SW 1271 (cell line): ENCODE results near the gene FDX2.
A peak's percentile ranks its signal among the peaks of the same experiment; 100 is the strongest.
"Not testable (repeated sequence)": the region's sequence is repeated elsewhere in the genome, so short reads cannot be mapped to it uniquely, and the experiment has no call there.

Source experiments
- DNase-seq, 2 experiments: peaks; one replicate each; lab custom pipeline; 2025; lab: John Stamatoyannopoulos, UW

Gene FDX2

GRCh38 chr19:10315335-10316214 is at the start of gene FDX2:
Gene FDX2, minus strand, starts transcription at chr19:10316015. Its CDS starts 19 bp downstream, at chr19:10315996.
- DNase-seq, result peak; percentile 42 to 75

GRCh38 chr19:10365518-10365917 is 49.7 kb upstream of the FDX2 start:
- no peak for DNase-seq

DNA sequence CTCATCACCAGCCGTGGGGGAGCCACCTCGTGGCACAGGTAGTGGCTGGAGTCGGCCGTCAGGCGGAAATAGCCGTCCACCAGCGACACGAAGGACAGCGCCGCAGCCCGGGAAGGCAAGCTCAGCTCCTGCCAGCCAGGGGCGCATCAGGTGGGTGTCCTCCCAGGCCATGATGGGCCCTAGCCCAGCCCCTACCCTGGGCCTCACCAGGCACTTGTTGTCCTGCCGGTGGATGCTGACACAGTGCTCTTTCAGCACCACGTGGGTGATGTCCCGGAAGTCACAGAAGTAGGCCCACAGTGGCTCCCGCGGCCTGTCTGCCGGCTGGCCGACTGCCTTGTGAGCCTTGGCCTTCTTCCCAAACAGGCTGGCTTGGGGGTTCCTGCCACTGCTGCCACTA is 48.8 kb upstream of the FDX2 start:
- DNase-seq, result no peak

- no peak for DNase-seq
Observed at GRCh38 chr19:10363789-10364281, 48.0 kb upstream of the FDX2 start.

GRCh38 chr19:10362259-10362658 is 46.4 kb upstream of the FDX2 start:
- no peak for DNase-seq

GRCh38 chr19:10361569-10362011 is 45.8 kb upstream of the FDX2 start:
- DNase-seq, result no peak

- no peak for DNase-seq
Observed at GRCh38 chr19:10356431-10356830, 40.6 kb upstream of the FDX2 start.

DNA sequence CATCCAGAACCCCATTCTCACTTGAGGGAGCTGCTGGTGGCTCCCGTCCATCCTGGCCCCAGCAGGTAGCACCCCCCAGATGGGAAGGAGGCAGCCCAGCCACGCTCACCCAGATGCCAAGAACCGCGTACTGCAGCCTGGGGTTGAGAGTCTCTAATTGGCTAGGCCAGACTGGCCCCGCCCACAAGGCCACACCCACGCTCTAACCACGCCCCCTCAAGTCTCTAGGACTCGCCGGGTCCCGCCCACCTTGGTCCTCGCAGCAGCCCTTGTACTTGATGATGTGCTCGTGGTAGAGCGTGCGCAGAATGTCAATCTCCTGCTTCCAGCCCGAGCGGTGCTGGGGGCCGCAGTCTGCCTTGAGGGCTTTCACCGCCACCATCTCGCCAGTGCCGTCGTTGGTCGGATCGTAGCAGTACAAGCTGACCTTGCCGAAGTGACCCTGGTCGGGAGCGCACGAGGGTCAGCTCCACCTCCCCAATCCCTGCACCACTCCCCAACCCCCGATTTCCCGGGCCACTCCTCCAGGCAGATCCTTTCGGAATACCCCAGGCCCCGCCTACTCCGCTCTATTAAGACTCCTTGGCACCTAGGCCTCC is 38.1 kb upstream of the FDX2 start:
- DNase-seq, result no peak

GRCh38 chr19:10352764-10353671 is 37.2 kb upstream of the FDX2 start:
- no peak for DNase-seq

DNA sequence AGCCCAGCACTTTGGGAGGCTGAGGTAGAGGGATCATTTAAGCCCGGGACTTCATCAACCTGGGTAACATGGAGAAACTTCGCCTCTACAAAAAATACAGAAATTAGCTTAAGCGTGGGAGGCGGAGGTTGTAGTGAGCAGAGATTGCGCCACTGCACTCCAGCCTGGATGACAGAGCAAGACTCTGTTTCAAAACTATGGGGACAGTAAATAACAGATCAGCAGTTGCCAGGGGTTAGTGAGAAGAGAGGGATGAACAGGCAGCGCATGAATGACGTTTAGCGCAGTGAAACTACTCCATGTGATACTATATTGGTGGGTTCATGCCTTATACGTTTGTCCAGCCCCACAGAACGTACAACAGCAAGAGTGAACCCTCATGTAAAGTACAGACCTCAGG is 30.7 kb upstream of the FDX2 start:
- no peak for DNase-seq

DNA sequence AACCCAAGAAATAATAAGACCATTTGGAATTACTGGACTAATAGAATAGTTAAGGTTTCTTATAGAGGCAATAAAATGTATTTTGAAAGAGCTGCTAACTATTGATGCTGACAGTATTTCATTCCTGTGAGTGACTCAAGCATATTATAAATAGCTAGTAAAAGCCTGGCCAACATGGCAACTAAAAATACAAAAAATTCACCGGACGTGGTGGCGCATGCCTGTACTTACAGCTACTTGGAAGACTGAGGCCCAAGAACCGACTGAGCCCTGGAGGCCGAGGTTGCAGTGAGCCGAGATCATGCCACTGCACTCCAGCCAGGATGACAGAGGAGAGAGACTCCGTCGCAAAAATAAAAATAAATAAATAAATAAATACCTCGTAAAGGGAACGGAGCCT is 29.0 kb upstream of the FDX2 start:
- no peak for DNase-seq

DNA sequence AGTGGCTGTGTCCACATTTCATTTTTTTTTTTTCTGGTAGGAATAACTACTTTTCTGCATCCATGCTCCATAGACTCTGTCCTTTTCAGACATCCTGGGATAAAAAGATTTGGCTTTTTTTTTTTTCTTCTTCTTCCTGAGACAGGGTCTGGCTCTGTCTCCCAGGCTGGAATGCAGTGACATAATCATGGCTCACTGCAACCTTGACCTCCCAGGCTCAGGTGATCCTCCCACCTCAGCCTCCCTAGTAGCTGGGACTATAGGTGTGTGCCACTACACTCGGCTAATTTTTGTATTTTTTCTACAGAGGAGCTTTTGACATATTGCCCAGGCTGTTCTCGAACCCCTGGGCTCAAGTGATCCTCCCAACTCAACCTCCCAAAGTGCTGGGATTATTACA is 27.7 kb upstream of the FDX2 start:
- DNase-seq, result no peak

- DNase-seq, result no peak
Observed at GRCh38 chr19:10339977-10340376, 24.2 kb upstream of the FDX2 start.

DNA sequence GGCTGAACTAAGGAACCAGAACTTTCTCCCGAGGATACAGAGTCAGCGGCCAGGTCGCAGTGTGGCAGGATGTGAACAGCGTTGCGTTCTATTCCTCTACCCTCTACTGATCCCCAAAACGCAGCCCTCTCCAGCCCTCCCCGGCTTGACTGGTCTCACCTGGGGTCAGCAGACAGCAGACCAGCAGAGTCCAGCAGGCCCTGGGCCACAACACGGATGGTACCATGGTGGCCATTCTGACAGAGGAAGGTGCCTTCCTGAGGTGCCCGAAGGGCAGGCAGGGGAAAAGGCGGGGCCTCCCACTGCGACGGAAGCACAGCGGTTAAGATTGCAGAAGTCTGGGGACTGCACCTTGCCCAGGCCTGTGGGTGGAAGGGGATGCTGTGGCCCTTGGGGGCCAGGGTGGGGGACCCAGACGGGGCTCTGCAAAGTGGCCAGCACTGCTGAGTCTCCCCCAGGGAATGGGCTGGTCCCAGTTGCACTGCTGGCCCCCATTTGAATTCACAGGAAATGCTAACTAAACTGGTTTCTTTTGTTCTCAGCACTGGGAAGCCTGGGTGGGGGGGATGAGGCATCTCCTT is 23.7 kb upstream of the FDX2 start, which contains the start of gene ICAM3:
Gene ICAM3 (minus strand): TSS at position 245 of the 581 bp plus-strand sequence. CDS start 10 bp downstream, at position 235.
- DNase-seq, result no peak

- no peak for DNase-seq
Observed at GRCh38 chr19:10338940-10339339, 23.1 kb upstream of the FDX2 start.

GRCh38 chr19:10336725-10337124 is 20.9 kb upstream of the FDX2 start:
- DNase-seq, result not testable (repeated sequence)

DNA sequence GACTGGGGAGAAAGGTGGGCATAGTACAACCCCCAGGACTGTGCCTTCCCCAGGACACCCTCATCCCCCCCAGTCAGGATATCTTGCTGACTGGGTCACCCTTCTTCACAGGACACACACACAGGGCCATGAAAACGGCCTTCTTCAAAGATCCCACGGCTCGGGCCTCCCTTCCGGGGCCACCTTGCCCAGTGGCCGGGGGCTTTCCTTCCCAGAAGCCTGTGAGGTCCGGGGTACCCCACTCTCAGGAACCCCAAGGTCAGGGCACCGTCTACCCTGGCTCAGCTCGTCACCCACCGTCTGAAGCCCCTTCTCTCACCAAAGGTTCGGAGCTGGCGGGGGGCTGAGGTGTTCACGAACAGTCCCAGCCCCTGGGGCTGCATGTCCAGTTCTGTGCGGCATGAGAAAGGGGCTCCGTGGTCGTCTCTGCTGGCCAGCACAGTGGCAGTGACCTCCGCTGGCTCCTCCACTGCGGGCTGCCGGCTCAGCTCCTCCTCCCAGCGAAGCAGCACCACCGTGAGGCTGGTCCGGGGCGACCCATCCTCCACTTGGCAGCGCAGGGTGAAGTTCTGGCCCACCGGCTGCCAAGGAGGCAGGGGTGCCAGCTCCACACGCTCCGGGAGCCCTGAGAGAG is 19.7 kb upstream of the FDX2 start:
- DNase-seq, result no peak

GRCh38 chr19:10334588-10335351 is 19.0 kb upstream of the FDX2 start:
- DNase-seq, result peak; percentile 79 to 92

DNA sequence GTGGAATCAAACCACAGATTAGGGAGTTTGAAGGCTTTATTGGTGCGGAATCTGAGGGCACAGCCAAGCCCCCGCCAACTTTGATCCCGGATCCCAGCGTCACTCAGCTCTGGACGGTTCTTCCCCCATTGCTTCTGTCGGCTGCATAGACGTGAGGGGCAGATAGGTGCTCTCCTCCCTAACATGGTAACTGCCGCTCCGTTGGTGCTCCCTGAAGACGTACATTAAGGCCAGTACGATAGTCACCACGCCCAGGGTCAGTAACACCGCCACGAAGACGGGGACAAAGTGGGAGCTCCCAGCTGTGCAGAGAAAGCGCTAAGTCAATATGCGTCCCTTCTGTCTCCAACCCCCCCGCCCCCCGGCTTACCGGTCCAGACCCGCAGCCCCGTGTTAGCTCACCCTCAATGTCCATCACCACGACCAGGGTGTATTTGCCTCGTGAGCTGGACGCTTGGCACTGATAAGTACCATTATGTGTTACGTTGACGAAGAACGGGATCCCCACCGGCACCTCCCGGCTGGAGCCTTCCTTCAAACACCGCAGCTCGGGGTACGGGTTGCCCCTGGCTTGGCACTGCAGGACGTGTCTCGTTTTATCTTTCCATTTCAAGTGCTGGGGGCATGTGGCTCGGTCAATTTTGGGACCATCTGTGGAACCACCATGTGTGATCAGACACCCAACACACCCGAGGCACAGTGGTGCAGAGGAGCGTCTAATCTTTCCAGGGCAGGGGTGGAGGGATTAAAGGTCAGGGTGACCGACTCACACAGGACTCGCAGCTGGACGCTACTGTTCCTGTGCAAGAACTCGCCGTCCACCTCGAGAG is 18.2 kb upstream of the FDX2 start:
- DNase-seq, result peak in 1 of 2 experiments; percentile 82
